Peyer's patch (tissue), 4 donors: ENCODE data around the gene TTC28.

ENCODE experiments used
- POLR2A ChIP-seq, 2 donors: fragments of 450-650 bp; IDR thresholded peaks; one replicate each; pipeline ENCODE4 v1.5.1; 2017; ENCODE audit warnings: antibody characterized with exemption in 2 of 2, mild to moderate bottlenecking in 2 of 2, moderate library complexity in 2 of 2
- TF ChIP-seq, protein P1 (sequence below), 6 experiments: fragments of 450-650 bp in 4 of 6; fragments of 200-600 bp in 2 of 6; sonication (generic) in 1 of 6; IDR thresholded peaks; one replicate each; pipeline ENCODE4 v1.5.1; 2017 to 2019; ENCODE audit warnings: antibody characterized with exemption in 6 of 6, mild to moderate bottlenecking in 3 of 6, moderate library complexity in 1 of 6

DNA sequence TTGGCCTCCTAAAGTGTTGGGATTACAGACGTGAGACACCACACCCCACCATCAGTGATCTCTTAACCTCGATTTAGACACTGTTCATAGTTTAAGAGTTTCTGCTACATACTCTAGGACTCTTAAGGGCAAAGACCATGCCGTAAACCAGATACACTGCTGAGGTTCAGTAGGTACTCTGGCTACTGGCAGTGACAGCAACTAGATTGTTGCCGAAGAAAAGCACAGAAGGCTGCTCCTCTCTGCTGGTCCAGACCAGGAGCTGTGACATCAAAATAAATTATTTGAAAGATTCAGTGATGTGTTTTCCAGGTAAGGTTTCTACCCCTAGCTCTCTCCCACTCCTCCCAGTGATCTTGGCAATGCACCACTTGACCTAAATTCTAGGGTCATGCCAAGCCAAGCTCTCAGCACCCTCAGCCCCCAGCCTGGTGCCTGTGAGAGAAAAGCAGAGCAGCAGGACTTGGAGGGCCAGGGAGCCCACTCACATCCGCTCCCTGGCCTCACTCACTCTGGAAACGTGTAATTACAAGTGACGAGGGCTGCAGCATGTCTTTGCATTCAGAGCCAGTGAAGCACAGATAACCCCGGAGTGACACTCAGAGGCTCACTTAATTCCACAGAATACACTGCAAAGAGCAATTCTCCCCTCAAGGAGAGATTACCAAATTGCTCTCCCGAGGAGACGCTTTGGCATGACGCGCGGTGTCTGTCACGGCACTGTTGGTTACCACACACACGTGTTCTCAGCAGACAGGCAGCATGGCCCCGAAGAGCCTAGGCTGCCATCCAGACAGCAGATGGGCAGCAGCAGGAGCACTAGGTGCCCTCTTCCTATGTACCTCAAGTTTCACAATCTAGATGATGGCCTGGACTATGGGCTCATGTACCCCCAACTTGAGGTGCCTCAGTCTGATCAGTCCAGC lies 663.7 kb downstream of the TTC28 start:
- TF ChIP-seq, protein P1, sequence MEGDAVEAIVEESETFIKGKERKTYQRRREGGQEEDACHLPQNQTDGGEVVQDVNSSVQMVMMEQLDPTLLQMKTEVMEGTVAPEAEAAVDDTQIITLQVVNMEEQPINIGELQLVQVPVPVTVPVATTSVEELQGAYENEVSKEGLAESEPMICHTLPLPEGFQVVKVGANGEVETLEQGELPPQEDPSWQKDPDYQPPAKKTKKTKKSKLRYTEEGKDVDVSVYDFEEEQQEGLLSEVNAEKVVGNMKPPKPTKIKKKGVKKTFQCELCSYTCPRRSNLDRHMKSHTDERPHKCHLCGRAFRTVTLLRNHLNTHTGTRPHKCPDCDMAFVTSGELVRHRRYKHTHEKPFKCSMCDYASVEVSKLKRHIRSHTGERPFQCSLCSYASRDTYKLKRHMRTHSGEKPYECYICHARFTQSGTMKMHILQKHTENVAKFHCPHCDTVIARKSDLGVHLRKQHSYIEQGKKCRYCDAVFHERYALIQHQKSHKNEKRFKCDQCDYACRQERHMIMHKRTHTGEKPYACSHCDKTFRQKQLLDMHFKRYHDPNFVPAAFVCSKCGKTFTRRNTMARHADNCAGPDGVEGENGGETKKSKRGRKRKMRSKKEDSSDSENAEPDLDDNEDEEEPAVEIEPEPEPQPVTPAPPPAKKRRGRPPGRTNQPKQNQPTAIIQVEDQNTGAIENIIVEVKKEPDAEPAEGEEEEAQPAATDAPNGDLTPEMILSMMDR (IDR thresholded peaks at IDR 0.05), result no peak
- TF ChIP-seq POLR2A (IDR thresholded peaks at IDR 0.05), result no peak
